GM12878 (cell line): ENCODE results near the gene COL5A1. TPM values are rescaled to one million over a fixed set of nuclear protein-coding genes. Genes with fewer than 3 reads are reported as not detected.

Experiments
- ATAC-seq: fragments of 200-7000 bp; cut with Tn5 transposase; 3 replicates; pipeline ENCODE4 v1.9.1; 2020; ENCODE audit warnings: mild to moderate bottlenecking, moderate library complexity
- BruUV-seq: library from RNA; stranded (reverse); fragments of 400-500 nt; replicated peaks from 2 replicates; lab custom pipeline; 2021; lab: Mats Ljungman, UMichigan
- CTCF ChIA-PET: fragments of 300-600 bp; sonication (Branson Sonifier 250); formaldehyde crosslinking; extraction: SDS; loops from one replicate; lab custom pipeline; 2021; ENCODE audit warnings: inconsistent platforms; lab: Yijun Ruan, JAX
- POLR2A ChIA-PET: fragments of 350-600 bp; formaldehyde crosslinking; extraction: SDS; loops from one replicate; lab custom pipeline; 2021; ENCODE audit warnings: inconsistent platforms; lab: Charles Lee
- RAD21 ChIA-PET: fragments of 300-600 bp; sonication (Branson Sonifier 250); formaldehyde crosslinking; loops from one replicate; lab custom pipeline; 2023; ENCODE audit warnings: antibody characterized with exemption; ENCODE audit not compliant: unreplicated experiment; lab: Charles Lee
- SMC1A ChIA-PET: fragments of 300-600 bp; sonication (Branson Sonifier 250); formaldehyde crosslinking; loops from one replicate; lab custom pipeline; 2023; ENCODE audit not compliant: unreplicated experiment, uncharacterized antibody; lab: Charles Lee
- DNase-seq: peaks from one replicate; pipeline ENCODE4 v3.0.0-alpha.2; 2011; ENCODE audit warnings: low read depth, low spot score
- FAIRE-seq: peaks from 3 replicates; lab custom pipeline; 2011; peaks lifted over from hg19 to GRCh38; lab: Jason Lieb, UNC
- H2AFZ ChIP-seq: 2 replicates; pipeline ENCODE4 v1.6.0; 2011; ENCODE audit warnings: low read depth, low read length, control low read depth; ENCODE audit not compliant: control insufficient read depth
- H3K27ac ChIP-seq: 2 replicates; pipeline ENCODE4 v1.5.1; 2011; ENCODE audit warnings: control low read depth; ENCODE audit not compliant: control insufficient read depth, insufficient read depth
- H3K27me3 ChIP-seq, 2 experiments: replicated peaks in 1 of 2; 2 replicates each; pipeline versions ENCODE4 v1.6.0 to v1.6.1; 2011; ENCODE audit warnings: low read length in 1 of 2; ENCODE audit not compliant: control insufficient read depth in 2 of 2, insufficient read depth in 2 of 2
- H3K36me3 ChIP-seq, 2 experiments: 2 replicates each; pipeline ENCODE4 v1.5.1; 2011; ENCODE audit warnings: low read length in 1 of 2; ENCODE audit not compliant: control insufficient read depth in 2 of 2, insufficient read depth in 2 of 2
- H3K4me1 ChIP-seq: 2 replicates; pipeline ENCODE4 v1.6.1; 2011; ENCODE audit warnings: mild to moderate bottlenecking, low read length, moderate library complexity, mixed read lengths; ENCODE audit not compliant: control insufficient read depth, insufficient read depth
- H3K4me2 ChIP-seq: 2 replicates; pipeline ENCODE4 v1.6.0; 2011; ENCODE audit warnings: control low read depth; ENCODE audit not compliant: control insufficient read depth, insufficient read depth
- H3K4me3 ChIP-seq: fragments of 200-600 bp; sonication (generic); 2 replicates; pipeline ENCODE4 v1.5.1; 2016
- H3K79me2 ChIP-seq: 2 replicates; pipeline ENCODE4 v1.6.0; 2011; ENCODE audit warnings: low read length; ENCODE audit not compliant: control insufficient read depth, insufficient read depth
- H3K9ac ChIP-seq: 2 replicates; pipeline ENCODE4 v1.8.0; 2011; ENCODE audit warnings: low read length, control low read depth, mixed read lengths; ENCODE audit not compliant: control insufficient read depth, insufficient read depth
- H3K9me3 ChIP-seq: replicated peaks from 3 replicates; pipeline ENCODE4 v1.5.1; 2011; ENCODE audit warnings: mild to moderate bottlenecking, low read length; ENCODE audit not compliant: control insufficient read depth, insufficient read depth
- H4K20me1 ChIP-seq: 2 replicates; pipeline ENCODE4 v1.6.0; 2011; ENCODE audit not compliant: control insufficient read depth, insufficient read depth
- CBX3 ChIP-seq: fragments of 200-600 bp; sonication (generic); IDR thresholded peaks from 2 replicates; pipeline ENCODE4 v1.6.1; 2016; ENCODE audit warnings: low read depth, borderline replicate concordance
- ESRRA ChIP-seq: IDR thresholded peaks from 2 replicates; pipeline ENCODE4 v1.6.1; 2012; ENCODE audit warnings: mild to moderate bottlenecking, low read length, improper control_type of control experiment
- ETV6 ChIP-seq, 2 experiments: fragments of 450-650 bp in 1 of 2; IDR thresholded peaks in 1 of 2; conservative IDR thresholded peaks in 1 of 2; 2 replicates each; pipeline ENCODE4 v1.6.1; 2014; ENCODE audit warnings: antibody characterized with exemption in 1 of 2, borderline replicate concordance in 1 of 2, low read depth in 1 of 2, mild to moderate bottlenecking in 1 of 2, moderate library complexity in 1 of 2
- GABPA ChIP-seq: IDR thresholded peaks from 2 replicates; pipeline ENCODE4 v1.6.1; 2014; ENCODE audit warnings: antibody characterized with exemption, low read depth, mild to moderate bottlenecking, inconsistent platforms
- IKZF1 ChIP-seq: fragments of 450-650 bp; conservative IDR thresholded peaks from 2 replicates; pipeline ENCODE4 v1.6.1; 2017; ENCODE audit warnings: antibody characterized with exemption, mild to moderate bottlenecking
- NFXL1 ChIP-seq: fragments of 450-650 bp; IDR thresholded peaks from 2 replicates; pipeline ENCODE4 v1.6.1; 2017; ENCODE audit warnings: antibody characterized with exemption, mild to moderate bottlenecking, borderline replicate concordance
- NFYA ChIP-seq: IDR thresholded peaks from 2 replicates; pipeline ENCODE4 v1.6.1; 2011; ENCODE audit warnings: low read depth, mild to moderate bottlenecking, low read length, improper control_type of control experiment, borderline replicate concordance
- PAX5 ChIP-seq: IDR thresholded peaks from 2 replicates; pipeline ENCODE4 v1.6.1; 2011; ENCODE audit warnings: low read depth, low read length, borderline replicate concordance
- PAX8 ChIP-seq: fragments of 450-650 bp; IDR thresholded peaks from 2 replicates; pipeline ENCODE4 v1.6.1; 2017; ENCODE audit warnings: mild to moderate bottlenecking, moderate library complexity
- RCOR1 ChIP-seq: conservative IDR thresholded peaks from 2 replicates; pipeline ENCODE4 v1.6.1; 2012; ENCODE audit warnings: low read depth, low read length, improper control_type of control experiment
- TCF7 ChIP-seq: IDR thresholded peaks from 2 replicates; pipeline ENCODE4 v1.6.1; 2014; ENCODE audit warnings: antibody characterized with exemption, borderline replicate concordance
- ZBED1 ChIP-seq: IDR thresholded peaks from 2 replicates; pipeline ENCODE4 v1.6.1; 2016; ENCODE audit warnings: borderline replicate concordance
- WGBS: methylation state at CpG from one replicate; pipeline ENCODE4 v1.1.6; 2016; ENCODE audit warnings: low lambda C conversion rate; ENCODE audit not compliant: insufficient replicate concordance, insufficient coverage; ENCODE audit errors: missing lambda C conversion rate; 5-methylcytosine and 5-hydroxymethylcytosine counted together
- in situ Hi-C: fragments of 300-500 bp; cut with MboI; formaldehyde crosslinking; loops from 9 replicates; pipeline ENCODE4 v1.14.3; 2018; ENCODE audit warnings: mixed read lengths
- intact Hi-C: fragments of 100-400 bp; cut with micrococcal nuclease; formaldehyde crosslinking; loops from one replicate; pipeline ENCODE4 v1.14.2; 2022; ENCODE audit not compliant: unreplicated experiment
- polyA plus RNA-seq, 11 experiments: library from polyadenylated mRNA; depleted of rRNA in 4 of 11; unstranded in 6 of 11; stranded (reverse) in 5 of 11; fragments of >200 nt; fragmentation: Nextera tagmentation in 4 of 11; fragmentation: Illumina TruSeq in 1 of 11; extraction: Ambion mirVana in 4 of 11; extraction: Trizol in 1 of 11; gene quantifications; 1 replicate in 1 of 11; 2 replicates in 10 of 11; pipeline versions ENCODE4 v1.2.1 to v1.2.3, GENCODE V29; 2011 to 2016; ENCODE audit warnings: inconsistent platforms in 2 of 11, missing spikeins in 2 of 11, low read depth in 1 of 11
- total RNA-seq, 4 experiments: library from RNA; depleted of rRNA in 3 of 4; stranded (reverse); fragments of >200 nt in 3 of 4; fragmentation: Illumina TruSeq in 1 of 4; extraction: Trizol in 1 of 4; gene quantifications; 2 replicates each; pipeline versions ENCODE4 v1.2.1 to v1.2.3, GENCODE V29; 2013 to 2021
- TF ChIP-seq, protein P1 (sequence below): fragments of 450-650 bp; IDR thresholded peaks from 2 replicates; pipeline ENCODE4 v1.6.1; 2016; ENCODE audit warnings: mild to moderate bottlenecking
- TF ChIP-seq, protein P2 (sequence below): IDR thresholded peaks from 2 replicates; pipeline ENCODE4 v1.6.1; 2012; ENCODE audit warnings: low read depth, low read length, improper control_type of control experiment
- TF ChIP-seq, protein P3 (sequence below): fragments of 450-650 bp; IDR thresholded peaks from 2 replicates; pipeline ENCODE4 v1.6.1; 2016; ENCODE audit warnings: mild to moderate bottlenecking, moderate library complexity, borderline replicate concordance

COL5A1 gene
- total and polyA plus RNA-seq, 10 of the 15 experiments (the other 5 are each of a cell fraction or from before 2014, with no cell fraction given): under 0.01 to 0.15 (median 0.13) TPM; not detected in 4

DNA sequence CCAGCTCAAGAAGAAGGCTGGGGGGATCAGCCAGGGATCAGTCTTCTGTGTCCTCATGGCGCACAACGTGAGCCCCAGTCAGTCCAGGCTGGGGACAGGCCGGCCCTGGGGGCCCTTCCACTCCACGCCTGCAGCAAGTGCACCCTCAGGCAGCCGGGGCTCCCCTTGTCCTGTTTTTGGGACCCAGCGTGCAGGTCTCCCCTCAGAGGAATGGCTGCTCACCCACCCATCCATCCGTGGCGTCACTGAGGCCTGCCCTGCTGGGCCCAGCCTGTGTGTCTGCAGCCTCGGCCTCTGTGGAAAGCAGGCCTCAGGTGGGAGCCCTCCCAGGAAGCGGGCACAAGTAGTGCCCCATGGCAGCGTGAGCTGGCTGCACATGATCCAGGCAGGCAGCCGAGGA is 186.4 kb downstream of the COL5A1 start:
- Histone ChIP-seq H3K4me1 (peaks cover 4% of the 10 kb centered on the region; the same call in 1 of the 2 replicates), H3K4me3 (no peak overlapping the region), H4K20me1 (no peaks in the 10 kb centered on the region), H3K79me2 (no peaks in the 10 kb centered on the region), H3K9me3 (no peaks in the 10 kb centered on the region), H3K36me3 (no peaks in the 10 kb centered on the region), H3K9ac (no peak overlapping the region), H3K4me2 (no peak overlapping the region), H3K27ac (no peak overlapping the region), H3K27me3 (no peaks in the 10 kb centered on the region; a peak in 1 of 4 replicates), H2AFZ (no peak overlapping the region)
- ChIA-PET SMC1A (no interaction called here), CTCF (no interaction called here), POLR2A (no interaction called here), RAD21 (no interaction called here)
- ATAC-seq (no peak), DNase-seq (no peak), FAIRE-seq (no peak)
- TF ChIP-seq NFYA (no peak), IKZF1 (no peak), RCOR1 (no peak), ZBED1 (no peak), GABPA (no peak), CBX3 (no peak), PAX8 (no peak), NFXL1 (no peak), TCF7 (no peak), ESRRA (no peak), ETV6 (conservative IDR thresholded peaks at IDR 0.05 in 1 of 2, IDR thresholded peaks at IDR 0.05 in 1 of 2; ENCODE audit: borderline replicate concordance in 1 of 2, low read depth in 1 of 2) (no peak), PAX5 (no peak)
- TF ChIP-seq, protein P1, sequence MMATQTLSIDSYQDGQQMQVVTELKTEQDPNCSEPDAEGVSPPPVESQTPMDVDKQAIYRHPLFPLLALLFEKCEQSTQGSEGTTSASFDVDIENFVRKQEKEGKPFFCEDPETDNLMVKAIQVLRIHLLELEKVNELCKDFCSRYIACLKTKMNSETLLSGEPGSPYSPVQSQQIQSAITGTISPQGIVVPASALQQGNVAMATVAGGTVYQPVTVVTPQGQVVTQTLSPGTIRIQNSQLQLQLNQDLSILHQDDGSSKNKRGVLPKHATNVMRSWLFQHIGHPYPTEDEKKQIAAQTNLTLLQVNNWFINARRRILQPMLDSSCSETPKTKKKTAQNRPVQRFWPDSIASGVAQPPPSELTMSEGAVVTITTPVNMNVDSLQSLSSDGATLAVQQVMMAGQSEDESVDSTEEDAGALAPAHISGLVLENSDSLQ: no peak
- TF ChIP-seq, protein P2, sequence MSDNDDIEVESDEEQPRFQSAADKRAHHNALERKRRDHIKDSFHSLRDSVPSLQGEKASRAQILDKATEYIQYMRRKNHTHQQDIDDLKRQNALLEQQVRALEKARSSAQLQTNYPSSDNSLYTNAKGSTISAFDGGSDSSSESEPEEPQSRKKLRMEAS: no peak
- TF ChIP-seq, protein P3, sequence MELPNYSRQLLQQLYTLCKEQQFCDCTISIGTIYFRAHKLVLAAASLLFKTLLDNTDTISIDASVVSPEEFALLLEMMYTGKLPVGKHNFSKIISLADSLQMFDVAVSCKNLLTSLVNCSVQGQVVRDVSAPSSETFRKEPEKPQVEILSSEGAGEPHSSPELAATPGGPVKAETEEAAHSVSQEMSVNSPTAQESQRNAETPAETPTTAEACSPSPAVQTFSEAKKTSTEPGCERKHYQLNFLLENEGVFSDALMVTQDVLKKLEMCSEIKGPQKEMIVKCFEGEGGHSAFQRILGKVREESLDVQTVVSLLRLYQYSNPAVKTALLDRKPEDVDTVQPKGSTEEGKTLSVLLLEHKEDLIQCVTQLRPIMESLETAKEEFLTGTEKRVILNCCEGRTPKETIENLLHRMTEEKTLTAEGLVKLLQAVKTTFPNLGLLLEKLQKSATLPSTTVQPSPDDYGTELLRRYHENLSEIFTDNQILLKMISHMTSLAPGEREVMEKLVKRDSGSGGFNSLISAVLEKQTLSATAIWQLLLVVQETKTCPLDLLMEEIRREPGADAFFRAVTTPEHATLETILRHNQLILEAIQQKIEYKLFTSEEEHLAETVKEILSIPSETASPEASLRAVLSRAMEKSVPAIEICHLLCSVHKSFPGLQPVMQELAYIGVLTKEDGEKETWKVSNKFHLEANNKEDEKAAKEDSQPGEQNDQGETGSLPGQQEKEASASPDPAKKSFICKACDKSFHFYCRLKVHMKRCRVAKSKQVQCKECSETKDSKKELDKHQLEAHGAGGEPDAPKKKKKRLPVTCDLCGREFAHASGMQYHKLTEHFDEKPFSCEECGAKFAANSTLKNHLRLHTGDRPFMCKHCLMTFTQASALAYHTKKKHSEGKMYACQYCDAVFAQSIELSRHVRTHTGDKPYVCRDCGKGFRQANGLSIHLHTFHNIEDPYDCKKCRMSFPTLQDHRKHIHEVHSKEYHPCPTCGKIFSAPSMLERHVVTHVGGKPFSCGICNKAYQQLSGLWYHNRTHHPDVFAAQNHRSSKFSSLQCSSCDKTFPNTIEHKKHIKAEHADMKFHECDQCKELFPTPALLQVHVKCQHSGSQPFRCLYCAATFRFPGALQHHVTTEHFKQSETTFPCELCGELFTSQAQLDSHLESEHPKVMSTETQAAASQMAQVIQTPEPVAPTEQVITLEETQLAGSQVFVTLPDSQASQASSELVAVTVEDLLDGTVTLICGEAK: no peak
- WGBS: 32% methylated on average over 12 of the region's 12 CpGs
- in situ Hi-C loops (no loop called here), intact Hi-C loops (no loop called here)
- BruUV-seq: no TSS peak
